Activated CD8-positive, alpha-beta memory T cell treated with anti-CD3 and anti-CD28 coated beads, Interleukin-2, amount 50 U/mL, for 48 hours (primary cell): ENCODE data around the gene RASL10A.
"Not testable (repeated sequence)": the region's sequence is repeated elsewhere in the genome, so short reads cannot be mapped to it uniquely, and the experiment has no call there.

Experiments
- DNase-seq: peaks from one replicate; pipeline ENCODE4 v3.0.0-alpha.2; 2020

Gene RASL10A, protein sequence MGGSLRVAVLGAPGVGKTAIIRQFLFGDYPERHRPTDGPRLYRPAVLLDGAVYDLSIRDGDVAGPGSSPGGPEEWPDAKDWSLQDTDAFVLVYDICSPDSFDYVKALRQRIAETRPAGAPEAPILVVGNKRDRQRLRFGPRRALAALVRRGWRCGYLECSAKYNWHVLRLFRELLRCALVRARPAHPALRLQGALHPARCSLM

DNA sequence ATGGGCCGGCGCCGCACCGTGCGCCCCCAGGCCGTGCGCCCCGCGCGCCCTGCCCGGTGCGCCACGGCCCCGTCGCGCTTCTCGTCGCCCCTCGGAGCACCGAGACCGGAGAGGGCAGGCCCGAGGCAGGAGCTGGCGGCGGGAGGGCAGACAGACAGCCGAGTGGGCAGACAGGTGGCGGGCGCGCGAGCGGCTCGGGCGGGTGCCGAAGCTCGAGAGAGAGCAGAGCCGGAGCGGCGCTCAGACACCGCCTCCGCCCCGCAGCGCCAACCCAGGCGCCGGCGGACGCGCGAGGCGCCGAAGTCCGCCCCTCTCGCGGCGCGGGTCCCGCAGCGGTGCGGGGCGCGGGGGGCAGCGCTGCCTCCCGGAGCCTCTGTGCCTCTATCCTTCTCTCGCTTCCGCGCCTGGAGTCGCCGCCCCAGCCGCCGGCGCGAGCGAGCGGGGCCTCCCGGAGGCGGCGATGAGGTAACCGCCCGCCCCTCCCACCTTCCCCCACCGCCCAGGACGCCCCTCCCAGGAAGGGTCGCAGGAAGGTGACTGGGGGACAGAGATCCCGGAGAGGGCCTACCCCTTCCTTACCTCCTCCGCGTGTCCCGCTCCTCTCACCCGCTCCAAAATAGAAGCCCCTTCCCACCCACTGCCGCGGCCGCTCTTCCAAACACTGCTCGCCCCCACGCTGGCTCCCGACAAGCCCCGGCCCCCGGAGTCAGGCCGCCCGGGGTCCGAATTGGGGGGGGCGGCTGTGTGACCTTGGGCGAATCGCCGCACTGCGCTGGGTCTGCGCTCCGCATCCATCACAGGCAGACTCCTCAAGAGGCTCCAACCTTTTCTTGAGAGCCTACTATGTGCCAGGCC, at the start of gene RASL10A:
Gene RASL10A, minus strand, starts transcription at position 412 of the 855 bp plus-strand sequence. CDS start 451 bp downstream, outside the sequence.
- no peak for DNase-seq

DNA sequence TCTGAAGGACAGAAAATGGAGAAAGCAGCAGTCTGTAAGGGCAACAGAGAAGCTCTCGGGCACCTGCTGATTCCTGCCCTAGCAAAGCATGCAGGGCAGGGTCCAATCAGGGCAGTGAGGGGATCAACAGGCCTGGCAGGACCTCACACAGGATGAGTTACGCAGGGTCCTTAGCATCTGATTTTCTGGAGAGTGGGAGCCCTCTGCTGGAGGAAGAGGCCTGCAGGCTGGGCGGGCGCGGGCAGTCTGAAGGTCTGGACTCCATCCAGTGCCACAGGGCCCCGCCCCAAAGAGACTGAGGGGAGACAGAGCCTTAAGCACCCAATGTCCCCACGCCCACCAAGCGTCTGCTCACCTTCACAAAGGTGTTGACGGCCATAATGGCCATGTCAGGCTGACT, 44.0 kb upstream of the RASL10A start:
- DNase-seq: no peak

GRCh38 chr22:29357193-29357890, 41.8 kb upstream of the RASL10A start:
- not testable (repeated sequence) for DNase-seq

DNA sequence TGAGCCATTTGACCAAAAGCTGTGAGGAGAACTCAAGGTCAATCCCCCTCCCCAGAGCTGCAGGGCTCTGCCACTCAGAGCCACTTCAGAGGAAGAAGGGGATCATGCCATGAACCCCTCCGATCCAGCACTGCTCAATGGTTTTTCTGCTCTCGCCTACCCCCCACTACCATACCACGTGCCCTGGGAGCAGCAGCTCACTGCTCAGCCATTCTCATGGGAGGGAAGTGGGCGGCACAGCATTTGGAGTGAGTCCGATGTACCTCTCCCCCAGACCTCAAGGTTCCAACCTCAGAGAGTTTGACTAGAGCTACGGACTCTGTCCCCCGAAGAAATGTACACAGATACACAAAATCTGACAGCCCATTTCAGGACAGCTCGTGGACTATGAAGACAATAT, 38.4 kb upstream of the RASL10A start:
- no peak for DNase-seq

DNA sequence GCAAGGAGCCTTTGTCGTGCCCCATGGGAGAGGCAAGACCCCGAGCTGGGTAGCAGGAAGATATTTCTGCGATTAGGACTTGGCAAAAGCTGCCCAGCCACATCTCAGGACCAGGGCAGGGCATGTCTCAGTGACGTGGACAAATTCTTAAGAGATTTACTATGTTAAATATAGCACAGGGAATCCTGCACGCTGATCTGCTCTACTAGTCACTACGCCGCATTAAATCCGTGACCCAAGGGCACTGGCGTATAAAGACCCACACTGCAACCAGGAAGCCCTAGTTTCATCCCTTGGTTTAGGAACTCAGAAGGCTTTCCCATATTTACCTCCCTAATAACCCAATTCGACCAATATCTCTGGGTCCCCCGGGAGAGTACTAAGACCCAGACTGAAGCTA, 37.8 kb upstream of the RASL10A start:
- no peak for DNase-seq

DNA sequence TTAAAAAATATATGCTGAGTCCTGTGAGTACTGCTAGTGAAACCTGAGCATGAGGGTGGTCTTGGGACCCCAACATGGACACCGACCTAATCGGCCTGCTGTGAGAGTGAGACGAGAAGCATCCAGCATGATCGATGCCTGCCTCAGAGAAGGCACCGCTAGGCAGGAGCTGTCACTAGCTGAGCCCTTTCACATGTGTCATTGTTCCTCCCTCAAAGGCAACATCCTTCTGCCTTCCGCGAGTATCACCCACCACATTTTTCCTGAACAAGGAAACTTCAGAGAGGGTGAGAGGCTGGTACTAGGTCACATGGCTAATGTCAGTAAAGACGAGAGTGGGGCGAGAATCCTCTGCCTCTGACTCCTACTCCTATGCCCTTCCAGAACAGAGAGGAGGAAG, 37.3 kb upstream of the RASL10A start:
- no peak for DNase-seq

GRCh38 chr22:29351891-29352290, 36.4 kb upstream of the RASL10A start:
- DNase-seq: no peak

DNA sequence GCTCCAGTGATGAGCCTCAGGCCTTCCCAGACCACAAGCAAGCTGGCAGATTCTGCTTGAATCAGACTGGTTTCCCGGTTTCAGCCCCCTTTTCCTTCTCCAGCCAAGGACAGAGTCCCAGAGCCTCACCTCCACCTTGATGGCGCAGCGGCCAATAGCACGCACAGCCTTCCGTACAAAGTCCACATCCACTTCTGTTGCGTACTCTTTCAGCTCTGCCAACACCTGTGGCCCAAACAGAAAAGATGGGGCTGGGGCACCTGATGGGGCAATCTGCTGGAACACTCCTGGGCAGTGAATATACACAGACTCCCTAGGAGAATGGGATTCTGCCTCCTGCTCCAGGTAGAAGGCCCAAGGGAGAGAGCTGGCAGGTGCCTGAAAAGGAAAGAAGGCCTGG, 35.5 kb upstream of the RASL10A start:
- DNase-seq: no peak

GRCh38 chr22:29348956-29349355, 33.5 kb upstream of the RASL10A start:
- DNase-seq: no peak

- no peak for DNase-seq
Observed at GRCh38 chr22:29348041-29348440, 32.5 kb upstream of the RASL10A start.

DNA sequence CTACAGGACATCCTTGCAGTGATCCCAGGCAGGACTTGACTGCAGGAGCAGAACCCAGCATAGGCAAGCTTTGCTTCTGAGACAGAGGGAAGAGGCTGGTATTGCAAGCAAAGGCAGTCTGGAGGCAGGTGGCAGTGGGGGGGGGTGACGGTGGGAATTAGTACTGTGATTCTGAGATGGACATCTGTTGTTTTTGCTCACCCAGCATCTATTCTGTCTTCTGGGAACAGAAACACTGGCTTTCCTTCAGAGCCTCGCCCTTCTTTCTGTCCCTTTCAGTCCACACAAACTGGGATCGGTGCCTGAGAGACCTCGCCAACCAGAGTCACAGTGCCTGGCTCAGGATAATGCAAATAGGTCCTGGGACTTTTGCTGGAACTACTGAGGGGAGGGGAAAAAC, 31.2 kb upstream of the RASL10A start:
- DNase-seq: no peak

GRCh38 chr22:29345932-29346331, 30.4 kb upstream of the RASL10A start:
- DNase-seq: no peak

GRCh38 chr22:29344889-29345288, 29.4 kb upstream of the RASL10A start:
- not testable (repeated sequence) for DNase-seq

DNA sequence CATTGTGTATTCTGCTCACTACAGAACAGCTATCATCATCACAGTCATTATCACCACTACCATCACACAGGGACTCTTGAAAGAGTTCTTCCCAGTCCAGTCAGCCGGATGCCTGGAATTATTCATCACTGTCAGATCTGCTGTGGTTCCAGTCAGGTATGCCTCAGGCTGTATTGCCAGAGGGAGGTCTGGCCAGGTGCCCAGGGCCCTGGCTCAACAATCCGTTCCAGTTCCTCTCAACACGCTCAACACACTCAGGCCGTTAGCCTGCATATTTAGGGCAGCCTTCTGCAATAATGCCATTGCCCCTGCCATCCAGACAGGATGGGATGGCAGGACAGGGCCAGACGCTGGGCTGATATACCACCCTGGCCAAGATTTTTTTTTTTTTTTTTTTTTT, 28.6 kb upstream of the RASL10A start:
- DNase-seq: no peak

DNA sequence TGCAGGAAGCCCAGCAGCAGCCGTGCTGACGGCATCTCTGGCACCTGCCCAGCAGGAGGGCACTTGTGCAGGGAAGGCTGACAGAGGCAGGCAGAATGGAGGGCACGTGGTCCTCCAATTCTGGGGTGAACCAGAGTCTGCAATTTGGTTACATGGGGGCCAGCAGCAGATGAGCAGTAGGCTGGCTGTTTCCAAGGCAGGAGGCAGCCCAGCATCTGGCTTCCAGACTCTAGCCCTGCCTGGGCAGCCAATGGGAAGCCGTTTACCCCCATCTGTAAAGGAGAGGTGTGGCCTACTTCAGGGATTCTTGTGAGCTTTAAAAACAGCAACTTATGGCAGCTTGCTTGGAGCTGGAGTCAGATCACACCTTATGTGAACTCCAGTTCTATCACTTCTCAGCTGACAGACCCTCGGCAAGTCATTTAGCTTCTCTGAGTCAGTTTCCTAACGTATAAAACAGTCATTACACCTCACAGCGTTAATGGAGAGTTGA, 27.9 kb upstream of the RASL10A start:
- DNase-seq: no peak

DNA sequence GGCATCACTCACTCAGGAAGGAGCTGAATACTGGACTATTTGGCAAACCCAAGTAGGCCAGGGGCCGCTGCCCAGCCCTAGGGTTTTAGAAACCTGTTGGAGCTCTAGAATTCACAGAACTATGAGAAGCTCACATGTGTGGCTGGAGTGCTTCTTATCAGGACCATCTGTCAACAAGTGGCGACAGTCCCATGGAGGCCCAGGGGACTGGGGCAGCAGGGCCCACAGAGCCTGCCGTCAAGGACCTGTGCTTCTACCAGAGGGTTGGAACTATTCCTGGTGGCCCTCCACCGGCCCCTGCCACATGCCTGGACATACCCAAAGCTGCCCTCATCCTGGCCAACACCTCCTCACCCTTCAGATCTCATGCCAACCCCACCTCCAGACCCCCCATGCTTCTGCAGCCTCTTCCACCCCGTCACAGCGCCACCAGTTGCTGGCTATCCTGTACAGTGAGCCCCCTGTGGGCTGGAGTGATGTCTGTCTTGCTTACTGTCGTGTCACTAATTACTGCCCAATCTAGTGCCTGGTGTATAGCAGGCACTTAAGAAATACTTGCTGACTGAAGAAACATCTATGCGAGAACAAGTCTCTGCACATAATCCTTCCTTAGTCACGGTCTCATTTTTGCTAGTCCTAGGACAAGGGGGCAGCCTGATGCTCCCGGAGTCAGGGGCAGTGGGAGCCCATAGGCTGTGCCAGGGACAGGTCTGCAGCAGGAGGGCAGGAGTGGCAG, 27.2 kb upstream of the RASL10A start:
- no peak for DNase-seq

GRCh38 chr22:29342177-29342576, 26.7 kb upstream of the RASL10A start:
- DNase-seq: no peak

DNA sequence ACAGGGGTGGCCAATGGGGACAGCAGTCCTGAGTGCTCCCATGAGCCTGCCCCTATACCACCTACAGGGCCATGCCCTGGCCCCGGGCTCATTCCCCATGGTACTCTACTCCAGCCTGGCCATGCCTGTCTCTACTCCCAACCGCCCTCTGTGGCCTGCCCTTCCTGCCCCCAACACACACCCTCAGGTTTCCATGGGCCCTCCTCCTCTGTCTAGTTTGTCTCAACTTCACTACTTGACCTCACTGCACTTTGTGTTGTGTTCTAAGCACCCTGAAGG, 26.3 kb upstream of the RASL10A start:
- no peak for DNase-seq

DNA sequence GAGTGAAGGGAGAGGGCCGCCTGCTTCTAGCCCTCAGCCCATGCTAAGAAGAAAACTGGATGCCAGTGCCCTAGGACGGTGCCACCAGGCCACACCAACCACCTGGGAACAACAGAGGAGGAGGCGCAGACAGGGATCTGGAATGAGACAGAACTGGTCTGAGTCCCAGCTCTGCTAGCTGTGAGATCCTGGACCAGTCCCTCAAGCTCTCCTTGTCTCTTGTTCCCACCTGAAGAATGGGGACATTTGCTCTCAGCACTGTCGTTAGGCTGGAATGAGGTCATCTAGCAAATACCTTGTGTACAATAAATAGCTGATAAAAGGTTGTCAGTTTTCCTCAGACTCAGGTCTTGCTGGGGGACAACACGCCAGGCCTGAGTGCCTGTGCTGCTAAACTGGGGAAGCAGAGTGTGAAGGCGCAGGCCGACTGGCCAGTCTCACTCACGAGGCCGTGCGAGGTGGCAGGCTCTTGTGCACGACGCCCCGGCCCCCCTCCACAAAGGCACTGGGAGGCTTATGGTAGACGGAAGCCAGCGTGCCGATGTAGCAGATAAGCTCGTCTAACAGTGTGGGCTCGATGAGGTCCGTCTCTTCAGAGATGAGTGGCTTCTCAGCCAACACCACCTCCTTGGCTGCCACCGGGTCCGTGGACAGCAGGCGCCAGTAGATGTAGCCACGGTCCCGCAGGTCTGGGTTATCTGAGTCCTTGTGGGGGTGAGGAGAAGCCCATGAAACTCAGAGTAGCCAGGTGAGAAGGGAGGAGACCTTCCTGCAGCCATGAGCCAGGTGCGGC, 25.8 kb upstream of the RASL10A start:
- DNase-seq: no peak

DNA sequence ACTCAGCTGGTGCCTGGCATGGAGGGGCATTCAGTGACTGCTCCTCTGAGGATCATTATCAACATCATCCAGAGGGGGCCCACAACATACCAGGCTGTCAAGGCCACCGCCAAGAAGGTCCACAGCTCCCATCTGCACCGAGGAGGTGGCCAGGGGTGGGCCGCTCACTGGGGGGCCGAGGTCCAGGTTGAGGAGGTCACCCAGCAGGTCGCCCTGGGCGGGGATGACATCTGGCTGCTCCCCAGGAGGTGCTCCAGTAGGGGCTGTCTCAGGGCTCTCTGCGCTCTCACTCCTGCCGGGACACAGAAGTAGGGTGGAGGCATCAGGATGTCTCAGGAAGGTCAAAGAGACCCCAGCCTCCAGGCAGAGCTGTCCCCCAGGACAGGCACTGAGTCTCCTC, 25.1 kb upstream of the RASL10A start:
- no peak for DNase-seq

DNA sequence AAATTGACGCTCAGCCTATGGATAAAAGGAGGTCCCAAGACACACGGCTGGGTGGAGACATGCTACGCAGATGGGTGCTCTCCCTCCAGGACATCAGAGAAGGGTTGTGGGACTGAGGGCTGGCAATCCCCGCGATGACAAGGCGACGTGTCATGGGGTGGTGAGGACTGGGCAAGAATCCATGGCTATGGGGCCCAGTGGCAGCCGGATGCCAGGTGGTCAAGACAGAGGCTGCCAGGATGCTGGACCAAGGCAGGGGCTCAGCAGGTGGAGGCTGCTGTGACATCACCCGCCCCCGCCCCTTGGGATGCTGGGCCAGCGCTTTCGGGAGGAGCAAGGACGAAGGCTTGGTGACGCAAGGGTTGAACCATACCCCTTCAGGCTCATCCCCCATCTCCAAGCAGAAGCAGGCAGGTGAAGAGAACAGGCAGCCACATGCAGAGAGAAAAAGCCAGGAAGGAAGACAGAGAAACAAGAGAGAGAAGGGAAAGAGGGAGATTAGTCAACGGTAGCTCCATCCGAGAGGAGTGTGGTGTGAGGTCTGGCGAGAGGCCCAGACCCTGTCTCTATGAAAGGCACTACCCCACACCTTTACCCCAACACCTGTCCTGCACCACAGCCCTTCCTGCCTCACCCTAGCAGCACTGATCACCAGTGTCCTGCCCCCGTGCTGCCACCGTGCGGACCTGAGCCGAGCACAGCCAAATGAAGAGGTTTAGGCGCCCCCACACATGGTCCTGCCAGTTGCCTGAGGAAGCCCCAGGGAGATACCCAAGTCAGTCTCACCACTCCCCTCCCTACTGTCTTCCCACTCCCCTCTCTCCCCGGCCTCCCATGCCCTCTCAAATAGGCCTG, 24.1 kb upstream of the RASL10A start:
- DNase-seq: no peak
